ENCODE measurements around the gene SOX15.

The SOX15 gene

DNA sequence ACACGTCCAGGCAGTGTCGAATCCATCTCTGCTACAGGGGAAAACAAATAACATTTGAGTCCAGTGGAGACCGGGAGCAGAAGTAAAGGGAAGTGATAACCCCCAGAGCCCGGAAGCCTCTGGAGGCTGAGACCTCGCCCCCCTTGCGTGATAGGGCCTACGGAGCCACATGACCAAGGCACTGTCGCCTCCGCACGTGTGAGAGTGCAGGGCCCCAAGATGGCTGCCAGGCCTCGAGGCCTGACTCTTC, 17.6 kb downstream of the SOX15 start:
- DNase-seq (ENCODE audit: low read depth) = no peak
- TF ChIP-seq, protein P1, sequence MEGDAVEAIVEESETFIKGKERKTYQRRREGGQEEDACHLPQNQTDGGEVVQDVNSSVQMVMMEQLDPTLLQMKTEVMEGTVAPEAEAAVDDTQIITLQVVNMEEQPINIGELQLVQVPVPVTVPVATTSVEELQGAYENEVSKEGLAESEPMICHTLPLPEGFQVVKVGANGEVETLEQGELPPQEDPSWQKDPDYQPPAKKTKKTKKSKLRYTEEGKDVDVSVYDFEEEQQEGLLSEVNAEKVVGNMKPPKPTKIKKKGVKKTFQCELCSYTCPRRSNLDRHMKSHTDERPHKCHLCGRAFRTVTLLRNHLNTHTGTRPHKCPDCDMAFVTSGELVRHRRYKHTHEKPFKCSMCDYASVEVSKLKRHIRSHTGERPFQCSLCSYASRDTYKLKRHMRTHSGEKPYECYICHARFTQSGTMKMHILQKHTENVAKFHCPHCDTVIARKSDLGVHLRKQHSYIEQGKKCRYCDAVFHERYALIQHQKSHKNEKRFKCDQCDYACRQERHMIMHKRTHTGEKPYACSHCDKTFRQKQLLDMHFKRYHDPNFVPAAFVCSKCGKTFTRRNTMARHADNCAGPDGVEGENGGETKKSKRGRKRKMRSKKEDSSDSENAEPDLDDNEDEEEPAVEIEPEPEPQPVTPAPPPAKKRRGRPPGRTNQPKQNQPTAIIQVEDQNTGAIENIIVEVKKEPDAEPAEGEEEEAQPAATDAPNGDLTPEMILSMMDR (conservative IDR thresholded peaks at IDR 0.05; ENCODE audit: low read depth, low read length) = no peak
- H3K4me3 ChIP-seq (ENCODE audit: low read length) = peak overlapping the region; percentile 64

DNA sequence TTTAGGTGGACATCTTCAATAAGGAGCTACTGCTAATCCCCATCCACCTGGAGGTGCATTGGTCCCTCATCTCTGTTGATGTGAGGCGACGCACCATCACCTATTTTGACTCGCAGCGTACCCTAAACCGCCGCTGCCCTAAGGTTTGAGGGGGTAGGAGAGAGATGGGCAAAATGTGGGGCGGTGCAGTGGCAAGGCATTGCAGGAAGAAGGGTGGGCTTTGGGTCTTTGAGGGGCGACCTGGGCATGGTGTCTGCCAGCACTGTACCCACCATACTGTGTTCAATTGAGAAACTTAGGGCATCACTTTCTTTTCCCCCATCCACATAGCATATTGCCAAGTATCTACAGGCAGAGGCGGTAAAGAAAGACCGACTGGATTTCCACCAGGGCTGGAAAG, 19.5 kb downstream of the SOX15 start:
- no peak for DNase-seq (ENCODE audit: low read depth)
- TF ChIP-seq, protein P1 (conservative IDR thresholded peaks at IDR 0.05; ENCODE audit: low read depth, low read length) = no peak

DNA sequence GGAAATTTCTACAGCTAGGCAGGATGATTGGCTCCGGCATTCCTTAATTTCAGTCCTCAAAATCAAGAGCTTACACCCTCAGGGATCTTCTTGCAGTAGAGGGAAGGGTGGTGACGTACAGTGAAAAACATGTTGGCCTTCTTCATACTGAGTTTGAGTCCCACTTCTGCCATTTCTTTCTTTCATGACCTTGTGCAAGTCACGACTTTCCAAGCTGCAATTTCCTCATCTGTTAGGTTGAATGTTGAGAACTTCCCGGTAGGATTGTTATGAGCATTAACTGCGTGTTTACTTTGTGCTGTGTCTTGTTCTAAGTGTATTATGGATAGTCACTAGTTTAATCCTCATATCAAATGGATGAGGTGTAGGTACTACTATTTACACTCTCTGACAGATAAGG, 20.3 kb downstream of the SOX15 start:
- no peak overlapping the region for H3K4me3 ChIP-seq (ENCODE audit: low read length)
- TF ChIP-seq, protein P1 (conservative IDR thresholded peaks at IDR 0.05; ENCODE audit: low read depth, low read length) = no peak
- no peak for DNase-seq (ENCODE audit: low read depth)

More for the DNA sequence above, 19.5 kb downstream of the SOX15 start:
- no peak overlapping the region for H3K4me3 ChIP-seq (ENCODE audit: low read length)

DNA sequence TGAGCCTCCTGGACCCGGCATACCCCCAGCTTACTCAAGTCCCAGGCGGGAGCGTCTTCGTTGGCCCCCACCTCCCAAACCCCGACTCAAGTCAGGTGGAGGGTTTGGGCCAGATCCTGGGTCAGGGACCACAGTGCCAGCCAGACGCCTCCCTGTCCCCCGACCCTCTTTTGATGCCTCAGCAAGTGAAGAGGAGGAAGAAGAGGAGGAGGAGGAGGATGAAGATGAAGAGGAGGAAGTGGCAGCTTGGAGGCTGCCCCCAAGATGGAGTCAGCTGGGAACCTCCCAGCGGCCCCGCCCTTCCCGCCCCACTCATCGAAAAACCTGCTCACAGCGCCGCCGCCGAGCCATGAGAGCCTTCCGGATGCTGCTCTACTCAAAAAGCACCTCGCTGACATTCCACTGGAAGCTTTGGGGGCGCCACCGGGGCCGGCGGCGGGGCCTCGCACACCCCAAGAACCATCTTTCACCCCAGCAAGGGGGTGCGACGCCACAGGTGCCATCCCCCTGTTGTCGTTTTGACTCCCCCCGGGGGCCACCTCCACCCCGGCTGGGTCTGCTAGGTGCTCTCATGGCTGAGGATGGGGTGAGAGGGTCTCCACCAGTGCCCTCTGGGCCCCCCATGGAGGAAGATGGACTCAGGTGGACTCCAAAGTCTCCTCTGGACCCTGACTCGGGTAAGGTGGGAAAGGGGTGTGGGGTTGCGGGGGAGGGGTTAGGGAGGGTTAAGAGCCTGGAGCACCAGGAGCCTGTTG, 26.6 kb downstream of the SOX15 start:
- no peak for DNase-seq (ENCODE audit: low read depth)
- TF ChIP-seq, protein P1 (conservative IDR thresholded peaks at IDR 0.05; ENCODE audit: low read depth, low read length) = no peak
- no peak overlapping the region for H3K4me3 ChIP-seq (ENCODE audit: low read length)

DNA sequence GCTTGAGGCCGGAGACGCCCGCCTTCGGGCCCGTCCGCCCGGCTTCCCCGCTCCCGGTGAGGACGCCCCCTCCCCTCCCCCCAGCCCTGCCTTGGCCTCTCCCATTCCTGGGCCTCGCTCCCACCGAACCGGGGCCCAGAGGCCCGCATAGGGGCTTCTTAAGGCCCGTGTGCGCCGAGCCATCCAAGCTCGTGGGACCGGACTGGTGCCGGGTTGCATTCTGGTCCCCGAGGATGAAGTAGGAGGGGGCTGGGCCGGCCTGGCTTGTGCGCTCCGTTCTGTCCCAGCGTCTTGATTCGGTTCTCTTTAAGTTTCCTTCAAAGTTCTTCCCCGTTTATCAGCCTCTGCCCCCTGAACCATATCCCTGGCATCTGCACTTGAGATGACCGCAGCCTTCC, 27.7 kb downstream of the SOX15 start:
- no peak for DNase-seq (ENCODE audit: low read depth)
- TF ChIP-seq, protein P1 (conservative IDR thresholded peaks at IDR 0.05; ENCODE audit: low read depth, low read length) = no peak
- H3K4me3 ChIP-seq (ENCODE audit: low read length) = peak overlapping the region; percentile 81

DNA sequence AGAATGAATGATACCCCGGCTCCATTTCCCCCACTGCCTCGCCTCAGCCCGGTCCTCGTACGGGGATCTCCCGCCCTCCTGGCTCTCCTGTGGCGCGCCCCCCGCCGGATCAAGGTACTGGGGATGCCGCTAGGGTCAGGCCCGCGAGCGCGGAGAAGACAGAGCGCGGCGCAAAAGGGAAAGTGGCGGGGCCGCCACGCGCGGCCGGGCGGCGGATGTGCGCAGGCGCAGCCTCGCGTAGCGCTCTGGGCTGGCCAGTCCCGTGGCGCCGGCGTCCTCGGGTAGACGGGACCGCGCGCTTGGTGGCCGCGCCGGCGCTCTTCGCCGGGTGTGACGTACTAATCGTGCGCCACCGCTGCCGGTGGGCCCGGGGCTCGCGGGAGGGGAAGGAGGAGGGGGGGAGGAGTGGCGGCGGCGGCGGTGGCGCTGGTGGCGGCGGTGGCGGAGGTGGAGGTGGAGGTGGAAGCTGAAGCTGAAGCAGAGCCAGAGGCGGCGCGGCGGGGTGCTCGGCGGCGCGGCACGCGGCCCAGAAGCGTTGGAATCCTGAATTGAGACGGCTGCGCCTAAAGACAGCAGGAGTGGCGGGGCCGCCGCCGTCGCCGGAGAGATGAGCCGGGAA, 28.2 kb downstream of the SOX15 start, which contains the start of gene SENP3:
Gene SENP3, plus strand, starts transcription at position 331 of the 619 bp plus-strand sequence. CDS start 1,158 bp downstream, outside the sequence.
- TF ChIP-seq, protein P1 (conservative IDR thresholded peaks at IDR 0.05; ENCODE audit: low read depth, low read length) = no peak
- peak; percentile 62 for DNase-seq (ENCODE audit: low read depth)
- peak within 1 kb of the TSS; percentile 81 for H3K4me3 ChIP-seq (ENCODE audit: low read length)

DNA sequence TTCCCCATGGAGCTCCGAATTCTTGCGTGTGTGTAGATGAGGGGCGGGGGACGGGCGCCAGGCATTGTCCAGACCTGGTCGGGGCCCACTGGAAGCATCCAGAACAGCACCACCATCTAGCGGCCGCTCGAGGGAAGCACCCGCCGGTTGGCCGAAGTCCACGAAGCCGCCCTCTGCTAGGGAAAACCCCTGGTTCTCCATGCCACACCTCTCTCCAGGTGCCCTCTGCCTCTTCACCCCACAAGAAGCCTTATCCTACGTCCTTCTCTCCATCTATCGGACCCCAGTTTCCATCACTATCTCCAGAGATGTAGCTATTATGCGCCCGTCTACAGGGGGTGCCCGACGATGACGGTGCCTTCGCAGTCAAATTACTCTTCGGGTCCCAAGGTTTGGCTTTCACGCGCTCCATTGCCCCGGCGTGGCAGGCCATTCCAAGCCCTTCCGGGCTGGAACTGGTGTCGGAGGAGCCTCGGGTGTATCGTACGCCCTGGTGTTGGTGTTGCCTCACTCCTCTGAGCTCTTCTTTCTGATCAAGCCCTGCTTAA, 28.8 kb downstream of the SOX15 start:
- TF ChIP-seq, protein P1 (conservative IDR thresholded peaks at IDR 0.05; ENCODE audit: low read depth, low read length) = peak; percentile 76
- peak; percentile 54 for DNase-seq (ENCODE audit: low read depth)
- peak overlapping the region; percentile 71 for H3K4me3 ChIP-seq (ENCODE audit: low read length)

Data from retinal pigment epithelial cell (primary cell).